CD14-positive monocyte (primary cell): ENCODE data around the gene CDH12. TPM values are rescaled to one million over a fixed set of nuclear protein-coding genes. Genes with fewer than 3 reads are reported as not detected.

ENCODE experiments used
- DNase-seq, 3 donors: peaks; one replicate each; pipeline ENCODE4 v3.0.0-alpha.2; 2011 to 2022
- H2AFZ ChIP-seq: 2 replicates; pipeline ENCODE4 v1.6.0; 2012; ENCODE audit warnings: mild to moderate bottlenecking, low read depth, low read length, inconsistent platforms; ENCODE audit not compliant: insufficient read depth, poor library complexity, severe bottlenecking
- H3K27ac ChIP-seq, 2 donors: 1 replicate in 1 of 2; 2 replicates in 1 of 2; pipeline ENCODE4 v1.5.1; 2012 to 2013; ENCODE audit warnings: low read length in 2 of 2, control low read depth in 1 of 2, inconsistent platforms in 1 of 2, low read depth in 1 of 2, mild to moderate bottlenecking in 1 of 2
- H3K27me3 ChIP-seq, 2 donors: one replicate each; pipeline versions ENCODE4 v1.6.0 to v1.6.1; 2011 to 2013; ENCODE audit warnings: low read length in 2 of 2; ENCODE audit not compliant: control insufficient read depth in 2 of 2, insufficient read depth in 2 of 2
- H3K36me3 ChIP-seq, 2 donors: replicated peaks in 1 of 2; 1 replicate in 1 of 2; 2 replicates in 1 of 2; pipeline versions ENCODE4 v1.5.1 to v1.6.1; 2012 to 2013; ENCODE audit warnings: low read length in 2 of 2, control low read depth in 1 of 2, inconsistent platforms in 1 of 2, mild to moderate bottlenecking in 1 of 2; ENCODE audit not compliant: insufficient read depth in 2 of 2, control insufficient read depth in 1 of 2
- H3K4me1 ChIP-seq, 2 donors: 1 replicate in 1 of 2; 2 replicates in 1 of 2; pipeline versions ENCODE4 v1.5.1 to v1.6.1; 2012 to 2013; ENCODE audit warnings: low read length in 2 of 2, control low read depth in 1 of 2, inconsistent platforms in 1 of 2, mild to moderate bottlenecking in 1 of 2, moderate library complexity in 1 of 2; ENCODE audit not compliant: insufficient read depth in 2 of 2, control insufficient read depth in 1 of 2
- H3K4me2 ChIP-seq: replicated peaks from 2 replicates; pipeline ENCODE3; 2012; ENCODE audit warnings: low read length, moderate library complexity, mild to moderate bottlenecking; ENCODE audit not compliant: poor library complexity, severe bottlenecking; ENCODE audit errors: extremely low read depth
- H3K4me3 ChIP-seq, 3 experiments: fragments of 200-600 bp in 1 of 3; sonication (generic) in 1 of 3; replicated peaks in 1 of 3; 1 replicate in 2 of 3; 2 replicates in 1 of 3; pipeline ENCODE4 v1.5.1; 2011 to 2013; ENCODE audit warnings: low read length in 3 of 3, mild to moderate bottlenecking in 3 of 3, control low read depth in 2 of 3, low read depth in 2 of 3, inconsistent platforms in 1 of 3, moderate library complexity in 1 of 3
- H3K79me2 ChIP-seq: 2 replicates; pipeline ENCODE4 v1.6.0; 2012; ENCODE audit warnings: mild to moderate bottlenecking, control low read depth, inconsistent platforms, low read length, moderate library complexity; ENCODE audit not compliant: insufficient read depth
- H3K9ac ChIP-seq: 2 replicates; pipeline ENCODE4 v1.6.0; 2017; ENCODE audit warnings: low read length, mild to moderate bottlenecking; ENCODE audit not compliant: insufficient read depth, poor library complexity, severe bottlenecking
- H3K9me3 ChIP-seq, 2 donors: replicated peaks in 1 of 2; 1 replicate in 1 of 2; 2 replicates in 1 of 2; pipeline versions ENCODE4 v1.5.1 to v1.6.1; 2012 to 2013; ENCODE audit warnings: low read length in 2 of 2, control low read depth in 1 of 2; ENCODE audit not compliant: control insufficient read depth in 1 of 2, insufficient read depth in 1 of 2
- H4K20me1 ChIP-seq: 2 replicates; pipeline ENCODE4 v1.6.0; 2012; ENCODE audit warnings: mild to moderate bottlenecking, low read length, control low read depth, moderate library complexity; ENCODE audit not compliant: insufficient read depth
- H3K27ac Mint-ChIP-seq, 7 donors: one replicate each; pipeline ENCODE4 v1.8.0; 2020; ENCODE audit warnings: mild to moderate bottlenecking in 7 of 7, mixed read lengths in 7 of 7, moderate library complexity in 6 of 7, inconsistent platforms in 2 of 7
- H3K27me3 Mint-ChIP-seq, 3 donors: one replicate each; pipeline ENCODE4 v1.8.0; 2021 to 2022; ENCODE audit warnings: low read depth in 3 of 3, mild to moderate bottlenecking in 3 of 3, mixed read lengths in 3 of 3, moderate library complexity in 3 of 3, inconsistent platforms in 1 of 3
- H3K36me3 Mint-ChIP-seq, 2 donors: one replicate each; pipeline ENCODE4 v1.8.0; 2020; ENCODE audit warnings: mixed read lengths in 2 of 2, inconsistent platforms in 1 of 2, mild to moderate bottlenecking in 1 of 2
- H3K4me1 Mint-ChIP-seq: one replicate; pipeline ENCODE4 v1.8.0; 2020; ENCODE audit warnings: mild to moderate bottlenecking, mixed read lengths
- H3K4me3 Mint-ChIP-seq, 2 donors: one replicate each; pipeline ENCODE4 v1.8.0; 2020; ENCODE audit warnings: mild to moderate bottlenecking in 2 of 2, mixed read lengths in 2 of 2, moderate library complexity in 1 of 2
- H3K9me3 Mint-ChIP-seq, 7 donors: one replicate each; pipeline ENCODE4 v1.8.0; 2020 to 2022; ENCODE audit warnings: mixed read lengths in 7 of 7, mild to moderate bottlenecking in 6 of 7, moderate library complexity in 6 of 7, inconsistent platforms in 2 of 7
- WGBS: methylation state at CpG from one replicate; pipeline ENCODE4 v1.1.5; 2013; ENCODE audit warnings: missing lambda C conversion rate; ENCODE audit not compliant: insufficient coverage; 5-methylcytosine and 5-hydroxymethylcytosine counted together
- intact Hi-C, 2 donors: fragments of 100-400 bp; cut with micrococcal nuclease; formaldehyde crosslinking; loops; one replicate each; pipeline versions ENCODE4 v1.15.0 to v1.15.1; 2023
- polyA plus RNA-seq, 3 donors: library from polyadenylated mRNA; depleted of rRNA in 1 of 3; unstranded in 2 of 3; stranded (reverse) in 1 of 3; fragments of 300-500 nt in 2 of 3; fragments of >200 nt in 1 of 3; fragmentation: Illumina TruSeq in 2 of 3; gene quantifications; 1 replicate in 2 of 3; 2 replicates in 1 of 3; pipeline ENCODE4 v1.2.3, GENCODE V29; 2012 to 2021
- TF ChIP-seq, protein P1 (sequence below): fragments of 200-600 bp; IDR thresholded peaks from one replicate; pipeline ENCODE4 v1.8.0; 2022; ENCODE audit warnings: antibody characterized with exemption, mild to moderate bottlenecking

Gene CDH12
- polyA plus RNA-seq, 3 donors, result not detected

DNA sequence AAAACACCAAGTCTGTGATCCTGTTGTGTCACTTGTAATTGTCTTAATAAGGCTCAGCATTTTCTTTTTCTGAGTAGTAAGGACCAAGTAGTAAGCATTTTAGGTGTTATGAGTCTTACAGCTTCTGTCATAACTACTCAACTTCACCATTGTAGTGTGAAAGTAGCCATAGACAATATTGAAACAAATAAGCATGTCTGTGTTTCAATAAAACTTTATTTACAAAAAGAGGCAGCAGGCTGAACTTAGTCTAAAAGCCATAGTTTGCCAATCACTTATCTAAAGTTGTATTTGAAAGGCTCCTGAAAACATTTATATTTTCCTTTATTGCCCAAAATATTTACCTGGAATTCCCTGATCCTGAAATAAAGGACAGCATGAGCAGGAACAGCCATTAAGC, 796.1 kb downstream of the CDH12 start:
- no peak overlapping the region for H3K9ac ChIP-seq
- no peak overlapping the region for H3K27ac ChIP-seq
- H3K36me3 ChIP-seq, result no peaks in the 10 kb centered on the region
- no peak overlapping the region for H3K4me3 ChIP-seq
- H3K27me3 ChIP-seq, result no peaks in the 10 kb centered on the region
- peaks cover 0 to 4% of the 10 kb centered on the region in 2 donors for H3K9me3 ChIP-seq
- H3K4me2 ChIP-seq, result no peak overlapping the region
- intact Hi-C loops, result no loop called here
- H3K27ac Mint-ChIP-seq, result no peak overlapping the region
- no peaks in the 10 kb centered on the region for H3K79me2 ChIP-seq
- no peak overlapping the region for H3K4me3 Mint-ChIP-seq
- H3K36me3 Mint-ChIP-seq, result no peaks in the 10 kb centered on the region
- no peak for DNase-seq
- H2AFZ ChIP-seq, result no peak overlapping the region
- TF ChIP-seq, protein P1, sequence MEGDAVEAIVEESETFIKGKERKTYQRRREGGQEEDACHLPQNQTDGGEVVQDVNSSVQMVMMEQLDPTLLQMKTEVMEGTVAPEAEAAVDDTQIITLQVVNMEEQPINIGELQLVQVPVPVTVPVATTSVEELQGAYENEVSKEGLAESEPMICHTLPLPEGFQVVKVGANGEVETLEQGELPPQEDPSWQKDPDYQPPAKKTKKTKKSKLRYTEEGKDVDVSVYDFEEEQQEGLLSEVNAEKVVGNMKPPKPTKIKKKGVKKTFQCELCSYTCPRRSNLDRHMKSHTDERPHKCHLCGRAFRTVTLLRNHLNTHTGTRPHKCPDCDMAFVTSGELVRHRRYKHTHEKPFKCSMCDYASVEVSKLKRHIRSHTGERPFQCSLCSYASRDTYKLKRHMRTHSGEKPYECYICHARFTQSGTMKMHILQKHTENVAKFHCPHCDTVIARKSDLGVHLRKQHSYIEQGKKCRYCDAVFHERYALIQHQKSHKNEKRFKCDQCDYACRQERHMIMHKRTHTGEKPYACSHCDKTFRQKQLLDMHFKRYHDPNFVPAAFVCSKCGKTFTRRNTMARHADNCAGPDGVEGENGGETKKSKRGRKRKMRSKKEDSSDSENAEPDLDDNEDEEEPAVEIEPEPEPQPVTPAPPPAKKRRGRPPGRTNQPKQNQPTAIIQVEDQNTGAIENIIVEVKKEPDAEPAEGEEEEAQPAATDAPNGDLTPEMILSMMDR, result no peak
- no peaks in the 10 kb centered on the region for H3K4me1 Mint-ChIP-seq
- peaks cover 0 to 4% (median 0%) of the 10 kb centered on the region in 7 donors for H3K9me3 Mint-ChIP-seq
- no peaks in the 10 kb centered on the region for H4K20me1 ChIP-seq
- no peaks in the 10 kb centered on the region for H3K4me1 ChIP-seq
- H3K27me3 Mint-ChIP-seq, result no peaks in the 10 kb centered on the region

DNA sequence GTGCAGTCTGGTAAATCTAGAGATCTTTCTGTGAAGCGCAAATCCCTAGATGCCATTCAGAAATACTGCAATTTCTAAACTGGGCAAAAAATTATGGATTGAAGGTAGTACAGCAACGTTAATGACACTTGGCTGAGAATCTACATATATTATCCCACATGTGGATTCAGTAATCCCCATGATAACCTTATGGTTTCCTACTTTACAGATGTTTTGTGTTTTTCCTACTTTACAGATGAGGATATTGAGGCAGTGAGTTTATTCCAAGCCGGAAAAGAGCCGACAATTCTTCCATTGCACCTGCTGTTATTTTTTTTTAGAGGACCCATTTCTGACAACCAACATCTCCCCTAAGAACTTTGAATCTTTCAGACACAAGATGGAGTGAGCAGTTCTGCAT, 796.5 kb downstream of the CDH12 start:
- H2AFZ ChIP-seq, result no peak overlapping the region
- no peaks in the 10 kb centered on the region for H3K79me2 ChIP-seq
- H3K27ac ChIP-seq, result no peak overlapping the region
- H3K36me3 ChIP-seq, result no peaks in the 10 kb centered on the region
- H3K4me2 ChIP-seq, result no peak overlapping the region
- DNase-seq, result no peak
- TF ChIP-seq, protein P1, result no peak
- Mint-ChIP-seq H3K27ac (no peak overlapping the region), H3K9me3 (peaks cover 0 to 1% (median 0%) of the 10 kb centered on the region in 7 donors), H3K4me3 (no peak overlapping the region), H3K27me3 (no peaks in the 10 kb centered on the region), H3K36me3 (no peaks in the 10 kb centered on the region), H3K4me1 (no peaks in the 10 kb centered on the region)
- peaks cover 0 to 4% of the 10 kb centered on the region in 2 donors for H3K9me3 ChIP-seq
- H3K4me3 ChIP-seq, result no peak overlapping the region
- no peaks in the 10 kb centered on the region for H3K4me1 ChIP-seq
- no peaks in the 10 kb centered on the region for H3K27me3 ChIP-seq
- no peaks in the 10 kb centered on the region for H4K20me1 ChIP-seq
- WGBS, result no CpG with 5 or more reads among the region's 4 CpGs
- intact Hi-C loops, result no loop called here
- no peak overlapping the region for H3K9ac ChIP-seq
